Measurements from ENCODE around the gene ADAMTSL1. TPM values are rescaled to one million over a fixed set of nuclear protein-coding genes. Genes with fewer than 3 reads are reported as not detected.

The ADAMTSL1 gene
- total RNA-seq, 6 donors from 2014 or later: 0.44 to 6.4 (median 2.3) TPM; not detected in 1

DNA sequence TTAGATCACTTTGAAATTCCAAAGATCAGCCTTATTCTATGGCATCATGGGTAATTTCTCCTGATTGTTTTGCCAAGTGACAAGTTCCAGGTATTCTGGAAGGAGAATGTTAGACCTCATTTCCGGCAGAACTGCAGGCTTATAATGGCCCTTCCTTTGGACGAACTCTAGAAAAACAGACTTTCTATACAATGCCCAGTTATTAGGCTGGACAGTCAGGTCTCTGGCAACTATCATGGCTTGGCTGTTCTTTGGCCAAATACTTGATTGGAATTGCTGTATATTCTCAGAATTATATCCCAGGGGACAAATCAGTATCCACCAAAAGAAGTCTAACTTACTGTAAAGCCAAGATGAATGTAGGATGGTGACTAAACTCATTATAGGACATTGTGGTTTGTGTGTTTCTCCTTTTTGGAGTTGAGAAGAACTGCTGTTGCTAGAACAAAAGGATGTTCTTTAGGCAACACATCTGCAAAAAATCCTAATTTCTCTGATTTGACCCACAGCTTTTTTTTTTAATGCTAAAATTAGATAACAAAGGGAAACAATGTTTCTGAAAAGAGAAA is 69.0 kb downstream of the ADAMTSL1 start:
- H3K36me3 ChIP-seq: no peaks in the 10 kb centered on the region
- DNase-seq: no peak
- no peak overlapping the region for H3K4me3 ChIP-seq
- H3K4me1 ChIP-seq: no peaks in the 10 kb centered on the region
- WGBS, 2 donors: 90 to 98% methylated on average over 2 of the region's 2 CpGs
- H3K9me3 ChIP-seq: no peaks in the 10 kb centered on the region
- TF ChIP-seq POLR2AphosphoS5 (IDR thresholded peaks at IDR 0.05) (no peak), EP300 (IDR thresholded peaks at IDR 0.05) (no peak), CTCF (IDR thresholded peaks at IDR 0.05) (no peak), POLR2A (IDR thresholded peaks at IDR 0.05) (no peak)
- H3K27ac ChIP-seq: no peak overlapping the region
- no peaks in the 10 kb centered on the region for H3K27me3 ChIP-seq
- ATAC-seq (ENCODE audit: low FRiP score in 2 of 2): no peak

GRCh38 chr9:18543406-18544192 is 69.6 kb downstream of the ADAMTSL1 start:
- Histone ChIP-seq H3K4me1 (no peaks in the 10 kb centered on the region), H3K9me3 (no peaks in the 10 kb centered on the region), H3K4me3 (no peak overlapping the region), H3K27ac (no peak overlapping the region), H3K36me3 (no peaks in the 10 kb centered on the region), H3K27me3 (no peaks in the 10 kb centered on the region)
- DNase-seq (no peak), ATAC-seq (ENCODE audit: low FRiP score in 2 of 2) (no peak)
- TF ChIP-seq POLR2A (IDR thresholded peaks at IDR 0.05) (no peak), POLR2AphosphoS5 (IDR thresholded peaks at IDR 0.05) (no peak), CTCF (IDR thresholded peaks at IDR 0.05) (no peak), EP300 (IDR thresholded peaks at IDR 0.05) (no peak)
- WGBS, 2 donors: 76 to 80% methylated on average over 5 of the region's 5 CpGs

DNA sequence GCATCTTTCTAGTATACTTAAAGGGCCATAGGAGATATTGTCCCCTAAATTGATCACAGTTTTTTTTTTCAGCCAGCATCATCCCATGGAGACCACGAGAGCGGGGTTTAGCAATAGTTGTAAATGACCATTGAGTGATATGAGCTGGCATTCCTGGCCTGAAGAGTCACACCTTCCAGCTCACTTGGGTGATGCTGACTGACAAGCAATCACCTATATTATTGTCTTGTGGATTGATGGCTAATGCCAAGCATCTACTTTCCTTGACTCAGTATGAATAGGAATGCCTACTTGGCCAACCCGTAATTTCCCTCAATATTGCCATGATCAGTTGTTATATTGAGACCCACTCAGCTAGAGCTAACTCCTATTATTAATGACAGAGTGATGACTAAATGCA is 70.5 kb downstream of the ADAMTSL1 start:
- DNase-seq (no peak), ATAC-seq (ENCODE audit: low FRiP score in 2 of 2) (no peak)
- Histone ChIP-seq H3K27ac (no peak overlapping the region), H3K4me3 (no peak overlapping the region), H3K27me3 (no peaks in the 10 kb centered on the region), H3K4me1 (no peaks in the 10 kb centered on the region), H3K9me3 (no peaks in the 10 kb centered on the region), H3K36me3 (no peaks in the 10 kb centered on the region)
- TF ChIP-seq POLR2AphosphoS5 (IDR thresholded peaks at IDR 0.05) (no peak), CTCF (IDR thresholded peaks at IDR 0.05) (no peak), EP300 (IDR thresholded peaks at IDR 0.05) (no peak), POLR2A (IDR thresholded peaks at IDR 0.05) (no peak)
- WGBS, 2 donors: 88 to 92% methylated on average over 3 of the region's 3 CpGs

DNA sequence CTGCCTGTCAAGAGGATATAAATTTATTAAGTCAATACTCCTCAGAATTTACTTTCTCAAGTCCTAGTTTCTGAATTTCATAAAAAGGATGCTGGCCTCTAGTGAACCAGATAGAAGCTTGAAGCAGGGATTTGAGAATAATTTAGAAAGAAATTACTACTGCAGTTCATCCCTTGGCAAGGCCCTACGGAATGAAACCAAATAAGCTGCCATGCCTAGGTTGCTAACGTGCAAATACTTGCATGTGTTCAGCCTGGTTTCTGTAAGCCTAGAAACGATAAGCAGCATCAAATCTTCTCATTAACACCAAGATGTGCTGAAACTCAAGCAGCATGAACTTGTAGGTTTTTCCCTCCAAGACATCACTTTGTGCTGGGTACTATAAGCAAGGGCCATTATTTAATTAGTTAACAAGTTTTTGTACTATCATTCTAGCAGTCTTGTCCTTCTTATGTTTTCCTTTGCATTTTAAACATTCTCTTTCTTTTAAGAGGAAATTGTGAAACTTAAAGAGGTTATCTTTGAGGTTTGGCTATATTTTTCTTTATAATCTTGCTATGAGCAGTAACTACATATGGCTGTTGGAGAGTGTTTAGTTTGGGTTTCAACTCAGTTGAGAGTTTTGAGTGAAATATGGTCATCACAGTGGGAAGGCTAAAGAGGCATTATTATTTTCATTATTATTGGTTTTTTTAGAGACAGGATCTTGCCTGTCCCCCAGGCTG is 71.8 kb downstream of the ADAMTSL1 start:
- no peak for TF ChIP-seq POLR2A (IDR thresholded peaks at IDR 0.05)
- no peak for TF ChIP-seq EP300 (IDR thresholded peaks at IDR 0.05)
- no peak for TF ChIP-seq CTCF (IDR thresholded peaks at IDR 0.05)
- TF ChIP-seq POLR2AphosphoS5 (IDR thresholded peaks at IDR 0.05): no peak
- Histone ChIP-seq H3K27ac (no peak overlapping the region), H3K36me3 (no peaks in the 10 kb centered on the region), H3K4me3 (no peak overlapping the region), H3K4me1 (no peaks in the 10 kb centered on the region), H3K27me3 (no peaks in the 10 kb centered on the region), H3K9me3 (no peaks in the 10 kb centered on the region)
- DNase-seq (no peak), ATAC-seq (ENCODE audit: low FRiP score in 2 of 2) (no peak)
- 84% methylated on average over 3 of the region's 3 CpGs for WGBS, 2 donors
